Measurements from ENCODE around the gene SECTM1. TPM values are rescaled to one million over a fixed set of nuclear protein-coding genes. Genes with fewer than 3 reads are reported as not detected.

SECTM1 gene
- total and polyA plus RNA-seq, 2 experiments from 2014 or later: 0.21 to 1.3 TPM

GRCh38 chr17:82321947-82322466, 11.6 kb downstream of the SECTM1 start:
- H2AFZ ChIP-seq: no peak overlapping the region; the same call in 1 of the 2 replicates
- ATAC-seq: no peak

More at GRCh38 chr17:82321947-82322466, 11.6 kb downstream of the SECTM1 start:
- no peak overlapping the region for H3K4me3 ChIP-seq
- peaks cover 14% of the 10 kb centered on the region for H3F3A ChIP-seq (replicated peaks; ENCODE audit: low read depth)
- no peaks in the 10 kb centered on the region for H3K27me3 ChIP-seq (ENCODE audit: insufficient read depth)
- H3K36me3 ChIP-seq (ENCODE audit: insufficient read depth): no peaks in the 10 kb centered on the region
- no peaks in the 10 kb centered on the region for H3K9me2 ChIP-seq (ENCODE audit: insufficient read depth)
- H3K4me2 ChIP-seq: no peak overlapping the region
- Mint-ChIP-seq H3K4me1 (peaks cover 8% of the 10 kb centered on the region; the same call in 2 of the 3 replicates), H3K4me3 (no peak overlapping the region), H3K27ac (no peak overlapping the region), H3K9me3 (no peaks in the 10 kb centered on the region), H3K36me3 (ENCODE audit: low read depth) (no peaks in the 10 kb centered on the region), H3K27me3 (ENCODE audit: insufficient read depth, low read depth, poor library complexity) (peaks cover 11% of the 10 kb centered on the region)
- DNase-seq (ENCODE audit: low spot score): no peak
- H3K79me2 ChIP-seq (replicated peaks; ENCODE audit: insufficient read depth): no peaks in the 10 kb centered on the region
- no peak overlapping the region for H3K27ac ChIP-seq (ENCODE audit: low read depth)
- H4K20me1 ChIP-seq (replicated peaks; ENCODE audit: insufficient read depth): no peaks in the 10 kb centered on the region
- TF ChIP-seq NANOG (IDR thresholded peaks at IDR 0.05; ENCODE audit: borderline replicate concordance): no peak
- no peak for TF ChIP-seq JUNB (IDR thresholded peaks at IDR 0.05; ENCODE audit: unreplicated experiment)
- no peak for TF ChIP-seq POLR2AphosphoS5 (IDR thresholded peaks at IDR 0.05; ENCODE audit: low read depth)
- TF ChIP-seq EZH2 (IDR thresholded peaks at IDR 0.05; ENCODE audit: low read depth, unreplicated experiment): no peak
- TF ChIP-seq REST (IDR thresholded peaks at IDR 0.05; ENCODE audit: unreplicated experiment): no peak
- no peak for TF ChIP-seq ZNF331 (CRISPR knock-in tag; IDR thresholded peaks at IDR 0.05; ENCODE audit: low read depth)
- no peak for TF ChIP-seq CTCF (conservative IDR thresholded peaks at IDR 0.05; ENCODE audit: low read depth in 2 of 2)
- TF ChIP-seq, protein P1, sequence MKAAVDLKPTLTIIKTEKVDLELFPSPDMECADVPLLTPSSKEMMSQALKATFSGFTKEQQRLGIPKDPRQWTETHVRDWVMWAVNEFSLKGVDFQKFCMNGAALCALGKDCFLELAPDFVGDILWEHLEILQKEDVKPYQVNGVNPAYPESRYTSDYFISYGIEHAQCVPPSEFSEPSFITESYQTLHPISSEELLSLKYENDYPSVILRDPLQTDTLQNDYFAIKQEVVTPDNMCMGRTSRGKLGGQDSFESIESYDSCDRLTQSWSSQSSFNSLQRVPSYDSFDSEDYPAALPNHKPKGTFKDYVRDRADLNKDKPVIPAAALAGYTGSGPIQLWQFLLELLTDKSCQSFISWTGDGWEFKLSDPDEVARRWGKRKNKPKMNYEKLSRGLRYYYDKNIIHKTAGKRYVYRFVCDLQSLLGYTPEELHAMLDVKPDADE (IDR thresholded peaks at IDR 0.05): no peak
- no peak for TF ChIP-seq STAT1 (IDR thresholded peaks at IDR 0.05; ENCODE audit: unreplicated experiment)
- no peak for TF ChIP-seq CREB1 (CRISPR knock-in tag; IDR thresholded peaks at IDR 0.05; ENCODE audit: low read depth)
- no peak for TF ChIP-seq EZH2phosphoT487 (IDR thresholded peaks at IDR 0.05; ENCODE audit: unreplicated experiment)
- H3K4me1 ChIP-seq (ENCODE audit: insufficient read depth): no peaks in the 10 kb centered on the region
